K562 (cell line): ENCODE data around the gene TNNT2. TPM values are rescaled to one million over a fixed set of nuclear protein-coding genes. Genes with fewer than 3 reads are reported as not detected.

Experiments
- ATAC-seq: fragments of 200-7000 bp; cut with Tn5 transposase; 3 replicates; pipeline ENCODE4 v1.9.1; 2020; ENCODE audit warnings: moderate library complexity
- BruUV-seq: library from RNA; stranded (reverse); fragments of 400-500 nt; replicated peaks from 2 replicates; lab custom pipeline; 2021; lab: Mats Ljungman, UMichigan
- CTCF ChIA-PET: fragments of 300-600 bp; formaldehyde crosslinking; extraction: SDS; loops from one replicate; lab custom pipeline; 2021; ENCODE audit warnings: low intra/inter-chr PET ratio; lab: Yijun Ruan, JAX
- POLR2A ChIA-PET: fragments of 300-600, 350-650 bp; sonication (Branson Sonifier 250); formaldehyde crosslinking; extraction: SDS; loops from one replicate; lab custom pipeline; 2021; ENCODE audit warnings: antibody characterized with exemption, inconsistent platforms; lab: Yijun Ruan, JAX
- DNase-seq, 4 experiments: peaks; one replicate each; pipeline versions ENCODE4 v3.0.0 to v3.0.0-alpha.2; 2011 to 2018; ENCODE audit warnings: low spot score in 3 of 4, mixed read lengths in 3 of 4; ENCODE audit errors: extremely low read depth in 1 of 4
- FAIRE-seq: peaks from 2 replicates; lab custom pipeline; 2011; peaks lifted over from hg19 to GRCh38; lab: Jason Lieb, UNC
- H2AFZ ChIP-seq: 2 replicates; pipeline ENCODE4 v1.6.0; 2011; ENCODE audit warnings: low read depth, low read length, control low read depth, inconsistent platforms
- H3K27ac ChIP-seq: fragments of 200-600 bp; 3 replicates; pipeline ENCODE4 v1.8.0; 2011; ENCODE audit warnings: low read depth, mild to moderate bottlenecking, control low read depth, inconsistent platforms, low read length, moderate library complexity, mixed read lengths; ENCODE audit errors: extremely low read depth
- H3K27me3 ChIP-seq, 2 experiments: fragments of 300-600 bp in 1 of 2; 2 replicates in 1 of 2; 3 replicates in 1 of 2; pipeline versions ENCODE4 v1.6.0 to v1.8.0; 2011; ENCODE audit warnings: inconsistent platforms in 2 of 2, low read length in 2 of 2, mild to moderate bottlenecking in 1 of 2, mixed read lengths in 1 of 2, moderate library complexity in 1 of 2; ENCODE audit not compliant: control insufficient read depth in 2 of 2, insufficient read depth in 2 of 2
- H3K36me3 ChIP-seq: fragments of 300-600 bp; 3 replicates; pipeline ENCODE4 v1.8.0; 2011; ENCODE audit warnings: mild to moderate bottlenecking, low read length, inconsistent platforms; ENCODE audit not compliant: control insufficient read depth, insufficient read depth
- H3K4me1 ChIP-seq, 2 experiments: fragments of 200-600 bp in 1 of 2; replicated peaks in 1 of 2; 2 replicates in 1 of 2; 3 replicates in 1 of 2; pipeline versions ENCODE4 v1.5.1 to v1.8.0; 2011; ENCODE audit warnings: inconsistent platforms in 2 of 2, low read length in 2 of 2, mild to moderate bottlenecking in 1 of 2, mixed read lengths in 1 of 2, moderate library complexity in 1 of 2; ENCODE audit not compliant: control insufficient read depth in 2 of 2, insufficient read depth in 2 of 2
- H3K4me2 ChIP-seq: 2 replicates; pipeline ENCODE4 v1.6.1; 2011; ENCODE audit warnings: low read length, control low read depth, inconsistent platforms, mixed read lengths; ENCODE audit not compliant: insufficient read depth
- H3K4me3 ChIP-seq: fragments of 200-600 bp; sonication (generic), shearing (Covaris generic); 2 replicates; pipeline ENCODE4 v1.5.1; 2016; ENCODE audit warnings: control low read depth, inconsistent platforms
- H3K79me2 ChIP-seq: fragments of 200-600 bp; 3 replicates; pipeline ENCODE4 v1.8.0; 2011; ENCODE audit warnings: low read length, inconsistent platforms; ENCODE audit not compliant: control insufficient read depth, insufficient read depth
- H3K9ac ChIP-seq, 2 experiments: 2 replicates each; pipeline versions ENCODE4 v1.6.0 to v1.6.1; 2011; ENCODE audit warnings: low read depth in 2 of 2, low read length in 2 of 2, control low read depth in 1 of 2, inconsistent platforms in 1 of 2, mild to moderate bottlenecking in 1 of 2, mixed read lengths in 1 of 2; ENCODE audit not compliant: insufficient read depth in 1 of 2
- H3K9me1 ChIP-seq: one replicate; pipeline ENCODE4 v1.6.0; 2011; ENCODE audit warnings: inconsistent platforms, mild to moderate bottlenecking, low read length, moderate library complexity; ENCODE audit not compliant: control insufficient read depth, insufficient read depth
- H3K9me3 ChIP-seq: replicated peaks from 2 replicates; pipeline ENCODE4 v1.5.1; 2011; ENCODE audit warnings: low read depth, low read length, inconsistent platforms; ENCODE audit not compliant: control insufficient read depth, insufficient read depth
- H4K20me1 ChIP-seq: replicated peaks from 2 replicates; pipeline ENCODE4 v1.6.1; 2011; ENCODE audit warnings: low read length, inconsistent platforms, mixed read lengths; ENCODE audit not compliant: control insufficient read depth, insufficient read depth
- MGA ChIP-seq: fragments of 450-650 bp; IDR thresholded peaks from 2 replicates; pipeline ENCODE4 v1.6.1; 2016; ENCODE audit warnings: mild to moderate bottlenecking, moderate library complexity
- NRF1 ChIP-seq, 2 experiments: fragments of 450-650 bp; IDR thresholded peaks in 1 of 2; conservative IDR thresholded peaks in 1 of 2; 2 replicates each; pipeline ENCODE4 v1.6.1; 2014; ENCODE audit warnings: mild to moderate bottlenecking in 2 of 2
- USF1 ChIP-seq: sonication (generic); formaldehyde crosslinking; IDR thresholded peaks from 2 replicates; pipeline ENCODE4 v1.9.0; 2022; ENCODE audit warnings: mild to moderate bottlenecking, missing genetic modification reagents
- USF2 ChIP-seq: sonication (generic); formaldehyde crosslinking; IDR thresholded peaks from 2 replicates; pipeline ENCODE4 v1.5.0; 2020; ENCODE audit warnings: missing genetic modification reagents
- ZFP1 ChIP-seq: fragments of 450-650 bp; formaldehyde crosslinking; IDR thresholded peaks from 2 replicates; pipeline ENCODE4 v1.4.0; 2020; ENCODE audit warnings: mild to moderate bottlenecking, mixed read lengths
- ZNF695 ChIP-seq: fragments of 450-650 bp; formaldehyde crosslinking; IDR thresholded peaks from 2 replicates; pipeline ENCODE4 v1.4.0; 2020; ENCODE audit warnings: mild to moderate bottlenecking, moderate library complexity
- WGBS: fragments of 100-300 bp; shearing (Covaris generic); methylation state at CpG from one replicate; pipeline ENCODE4 v1.1.6; 2016; ENCODE audit warnings: low coverage, mixed read lengths; ENCODE audit not compliant: insufficient coverage; ENCODE audit errors: missing lambda C conversion rate; 5-methylcytosine and 5-hydroxymethylcytosine counted together
- in situ Hi-C: fragments of 300-500 bp; cut with MboI; formaldehyde crosslinking; loops from 4 replicates; pipeline ENCODE4 v1.15.0; 2018; ENCODE audit warnings: inconsistent platforms, mixed read lengths
- intact Hi-C: fragments of 100-400 bp; cut with micrococcal nuclease; formaldehyde crosslinking; loops from 2 replicates; pipeline ENCODE4 v1.14.2; 2022
- polyA plus RNA-seq, 8 experiments: library from polyadenylated mRNA; depleted of rRNA in 4 of 8; stranded (reverse) in 5 of 8; unstranded in 3 of 8; fragments of >200 nt; fragmentation: Nextera tagmentation in 2 of 8; fragmentation: Illumina TruSeq in 1 of 8; extraction: Ambion mirVana in 2 of 8; extraction: Trizol in 1 of 8; gene quantifications; 2 replicates each; pipeline versions ENCODE4 v1.2.1 to v1.2.3, GENCODE V29; 2011 to 2014; ENCODE audit warnings: inconsistent platforms in 1 of 8, missing spikeins in 1 of 8
- total RNA-seq, 7 experiments: library from RNA; depleted of rRNA in 6 of 7; stranded (reverse); fragments of >200 nt in 6 of 7; fragmentation: Illumina TruSeq in 2 of 7; extraction: Trizol in 2 of 7; gene quantifications; 2 replicates each; pipeline versions ENCODE4 v1.2.1 to v1.2.3, GENCODE V29; 2011 to 2021; ENCODE audit warnings: low replicate concordance in 1 of 7

Gene TNNT2
- total and polyA plus RNA-seq, 9 of the 15 experiments (the other 6 are each of a cell fraction or from before 2014, with no cell fraction given), result not detected

- in situ Hi-C loops, result no loop called here
- 1% methylated on average over 10 of the region's 10 CpGs for WGBS
- TF ChIP-seq USF1 (CRISPR knock-in tag), result peak; percentile 52; the same call in 1 of the 2 replicates
- no peak for TF ChIP-seq ZFP1 (CRISPR knock-in tag)
- no peak for TF ChIP-seq ZNF695 (CRISPR knock-in tag)
- peak; percentile 51; the same call in 1 of the 2 replicates for TF ChIP-seq USF2 (CRISPR knock-in tag)
- no peak for TF ChIP-seq MGA
- peak in 1 of 2 experiments; percentile 15; a peak in 1 of 4 replicates for TF ChIP-seq NRF1 (conservative IDR thresholded peaks at IDR 0.05 in 1 of 2, IDR thresholded peaks at IDR 0.05 in 1 of 2)
Observed at GRCh38 chr1:201335174-201335870, 42.2 kb downstream of the TNNT2 start.

More at GRCh38 chr1:201335174-201335870, 42.2 kb downstream of the TNNT2 start:
- H3K27ac ChIP-seq, result no peak overlapping the region
- no peaks in the 10 kb centered on the region; the same call in 1 of the 2 replicates for H4K20me1 ChIP-seq
- no peaks in the 10 kb centered on the region for H3K9me3 ChIP-seq
- DNase-seq (no peak), FAIRE-seq (no peak), ATAC-seq (no peak; the same call in 2 of the 3 replicates)
- ChIA-PET CTCF (no interaction called here), POLR2A (no interaction called here)
- no peak overlapping the region for H3K4me2 ChIP-seq
- no peak overlapping the region for H2AFZ ChIP-seq
- H3K27me3 ChIP-seq, result peaks cover 20 to 62% of the 10 kb centered on the region in 2 experiments
- intact Hi-C loops, result no loop called here
- H3K9me1 ChIP-seq, result no peaks in the 10 kb centered on the region
- no TSS peak for BruUV-seq
- H3K79me2 ChIP-seq, result no peaks in the 10 kb centered on the region
- H3K9ac ChIP-seq, result no peak overlapping the region
- no peaks in the 10 kb centered on the region for H3K4me1 ChIP-seq
- H3K36me3 ChIP-seq, result no peaks in the 10 kb centered on the region
- H3K4me3 ChIP-seq, result no peak overlapping the region
